ENCODE data around the gene GRAMD4. TPM values are rescaled to one million over a fixed set of nuclear protein-coding genes. Genes with fewer than 3 reads are reported as not detected.

The GRAMD4 gene
- total RNA-seq, 2 experiments from 2014 or later: 46.9 to 52.4 TPM

- Histone ChIP-seq H2AFZ (ENCODE audit: low read length) (peak overlapping the region; percentile 26; the same call in 1 of the 2 replicates), H3K79me2 (ENCODE audit: insufficient read depth, low read depth, low read length) (peaks cover 22% of the 10 kb centered on the region), H4K20me1 (ENCODE audit: insufficient read depth, low read length) (no peaks in the 10 kb centered on the region), H3K36me3 (ENCODE audit: insufficient read depth, low read length) (no peaks in the 10 kb centered on the region), H3K9me2 (ENCODE audit: insufficient read depth, low read length) (no peaks in the 10 kb centered on the region), H3K27ac (ENCODE audit: low read depth, low read length, poor library complexity, severe bottlenecking) (peak overlapping the region; percentile 87), H3K4me2 (ENCODE audit: low read length) (peak overlapping the region; percentile 72), H3K9me3 (ENCODE audit: low read length) (no peaks in the 10 kb centered on the region), H3K4me3 (ENCODE audit: low read depth, low read length, poor library complexity, severe bottlenecking) (peak overlapping the region; percentile 49), H3K4me1 (ENCODE audit: insufficient read depth, low read length, poor library complexity, severe bottlenecking) (peaks cover 65% of the 10 kb centered on the region)
- CTCF ChIA-PET (ENCODE audit: unreplicated experiment): no interaction called here
- POLR2A ChIA-PET: no interaction called here
- intact Hi-C loops (cut with micrococcal nuclease; ENCODE audit: unreplicated experiment): loop anchor here (2.0 to 5.0 kb wide), 3 partner anchors 92 to 180 kb away; partner anchors contain the start of gene CERK
- TSS peak; percentile 56 for BruUV-seq (replicated peaks)
- TF ChIP-seq CTCF (conservative IDR thresholded peaks at IDR 0.05; ENCODE audit: low read length) (no peak), EZH2phosphoT487 (IDR thresholded peaks at IDR 0.05; ENCODE audit: borderline replicate concordance, low read depth, low read length) (no peak)
- DNase-seq (ENCODE audit: low spot score): peak; percentile 82
Measured at GRCh38 chr22:46592390-46592872, 27.8 kb upstream of the GRAMD4 start.

GRCh38 chr22:46593211-46593681 lies 26.9 kb upstream of the GRAMD4 start:
- ChIA-PET CTCF (ENCODE audit: unreplicated experiment) (no interaction called here), POLR2A (no interaction called here)
- TF ChIP-seq EZH2phosphoT487 (IDR thresholded peaks at IDR 0.05; ENCODE audit: borderline replicate concordance, low read depth, low read length): no peak
- no peak for TF ChIP-seq CTCF (conservative IDR thresholded peaks at IDR 0.05; ENCODE audit: low read length)
- BruUV-seq (replicated peaks): no TSS peak
- no peaks in the 10 kb centered on the region for H3K9me2 ChIP-seq (ENCODE audit: insufficient read depth, low read length)
- DNase-seq (ENCODE audit: low spot score): peak; percentile 81
- peaks cover 22% of the 10 kb centered on the region for H3K79me2 ChIP-seq (ENCODE audit: insufficient read depth, low read depth, low read length)
- no peaks in the 10 kb centered on the region for H3K9me3 ChIP-seq (ENCODE audit: low read length)
- peak overlapping the region; percentile 49 for H3K4me3 ChIP-seq (ENCODE audit: low read depth, low read length, poor library complexity, severe bottlenecking)
- H3K4me2 ChIP-seq (ENCODE audit: low read length): peak overlapping the region; percentile 72
- intact Hi-C loops (cut with micrococcal nuclease; ENCODE audit: unreplicated experiment): loop anchor here (1.0 to 5.0 kb wide), 4 partner anchors 20 to 179 kb away; partner anchors contain the start of gene CERK
- peak overlapping the region; percentile 26; the same call in 1 of the 2 replicates for H2AFZ ChIP-seq (ENCODE audit: low read length)
- no peaks in the 10 kb centered on the region for H4K20me1 ChIP-seq (ENCODE audit: insufficient read depth, low read length)
- peaks cover 57% of the 10 kb centered on the region for H3K4me1 ChIP-seq (ENCODE audit: insufficient read depth, low read length, poor library complexity, severe bottlenecking)
- peak overlapping the region; percentile 87 for H3K27ac ChIP-seq (ENCODE audit: low read depth, low read length, poor library complexity, severe bottlenecking)
- no peaks in the 10 kb centered on the region for H3K36me3 ChIP-seq (ENCODE audit: insufficient read depth, low read length)
